B cell (primary cell): ENCODE data around the gene NR1H2.

Source experiments
- CTCF ChIP-seq: fragments of 200-600 bp; IDR thresholded peaks from one replicate; pipeline ENCODE4 v1.8.0; 2022; ENCODE audit warnings: antibody characterized with exemption, mild to moderate bottlenecking
- EZH2 ChIP-seq: IDR thresholded peaks from 2 replicates; pipeline ENCODE4 v1.6.1; 2012; ENCODE audit warnings: borderline replicate concordance, low read depth, mild to moderate bottlenecking, moderate library complexity, low read length; ENCODE audit not compliant: insufficient read depth, poor library complexity, severe bottlenecking

- TF ChIP-seq EZH2 (no peak), CTCF (no peak)
Observed at GRCh38 chr19:50358483-50359327, 17.6 kb upstream of the NR1H2 start.
